SK-N-SH (cell line): Measurements from ENCODE around the gene TMEM150C. TPM values are rescaled to one million over a fixed set of nuclear protein-coding genes. Genes with fewer than 3 reads are reported as not detected.

ENCODE experiments used
- CTCF ChIA-PET: fragments of 300-600, 350-600 bp; formaldehyde crosslinking; extraction: SDS; loops from one replicate; lab custom pipeline; 2021; lab: Yijun Ruan, JAX
- POLR2A ChIA-PET: fragments of 350-600 bp; sonication (Branson Sonifier 250); formaldehyde crosslinking; extraction: SDS; loops from one replicate; lab custom pipeline; 2020; ENCODE audit warnings: antibody characterized with exemption, inconsistent platforms; lab: Yijun Ruan, JAX
- DNase-seq: peaks from one replicate; pipeline ENCODE4 v3.0.0; 2012
- H2AFZ ChIP-seq: fragments of 200-600 bp; sonication (generic); 2 replicates; pipeline ENCODE4 v1.8.1; 2016; ENCODE audit warnings: antibody characterized with exemption, mild to moderate bottlenecking, low read depth
- H3F3A ChIP-seq: fragments of 200-600 bp; sonication (generic); replicated peaks from 2 replicates; pipeline ENCODE3; 2016; ENCODE audit warnings: antibody characterized with exemption, mild to moderate bottlenecking; ENCODE audit not compliant: insufficient read depth
- H3K27ac ChIP-seq, 2 experiments: fragments of 200-500 bp in 1 of 2; fragments of 200-600 bp in 1 of 2; sonication (Bioruptor generic) in 1 of 2; sonication (generic), shearing (Covaris generic) in 1 of 2; 2 replicates each; pipeline versions ENCODE4 v1.5.1 to v1.6.1; 2014 to 2016; ENCODE audit warnings: low read depth in 2 of 2, inconsistent platforms in 1 of 2, low read length in 1 of 2, mild to moderate bottlenecking in 1 of 2, mixed read lengths in 1 of 2
- H3K27me3 ChIP-seq: fragments of 200-600 bp; sonication (generic), shearing (Covaris generic); 2 replicates; pipeline ENCODE4 v1.6.1; 2016; ENCODE audit warnings: mixed run types; ENCODE audit not compliant: insufficient read depth
- H3K36me3 ChIP-seq, 2 experiments: fragments of 200-500 bp in 1 of 2; fragments of 200-600 bp in 1 of 2; sonication (Bioruptor generic) in 1 of 2; sonication (generic) in 1 of 2; replicated peaks in 1 of 2; 2 replicates each; pipeline versions ENCODE3 to v1.5.1; 2014 to 2016; ENCODE audit warnings: low read length in 1 of 2, mild to moderate bottlenecking in 1 of 2; ENCODE audit not compliant: insufficient read depth in 2 of 2, control insufficient read depth in 1 of 2
- H3K4me1 ChIP-seq, 2 experiments: fragments of 200-500 bp in 1 of 2; fragments of 200-600 bp in 1 of 2; sonication (Bioruptor generic) in 1 of 2; sonication (generic), shearing (Covaris generic) in 1 of 2; 2 replicates each; pipeline versions ENCODE4 v1.5.1 to v1.6.1; 2014 to 2016; ENCODE audit warnings: low read depth in 1 of 2, low read length in 1 of 2, mixed run types in 1 of 2; ENCODE audit not compliant: insufficient read depth in 2 of 2, control insufficient read depth in 1 of 2
- H3K4me2 ChIP-seq: fragments of 200-600 bp; sonication (generic), shearing (Covaris generic); 2 replicates; pipeline ENCODE4 v1.6.1; 2017; ENCODE audit warnings: mixed run types
- H3K4me3 ChIP-seq, 2 experiments: fragments of 200-500 bp in 1 of 2; fragments of 200-600 bp in 1 of 2; sonication (Bioruptor generic) in 1 of 2; sonication (generic), shearing (Covaris generic) in 1 of 2; 2 replicates each; pipeline versions ENCODE4 v1.5.1 to v1.8.1; 2014 to 2016; ENCODE audit warnings: low read depth in 2 of 2, inconsistent platforms in 1 of 2, low read length in 1 of 2, mild to moderate bottlenecking in 1 of 2, mixed read lengths in 1 of 2, moderate library complexity in 1 of 2
- H3K79me2 ChIP-seq: fragments of 200-600 bp; sonication (generic); 2 replicates; pipeline ENCODE4 v1.8.1; 2017; ENCODE audit warnings: mild to moderate bottlenecking; ENCODE audit not compliant: insufficient read depth
- H3K9ac ChIP-seq: fragments of 200-600 bp; sonication (generic); 2 replicates; pipeline ENCODE4 v1.6.1; 2017; ENCODE audit warnings: mixed run types
- H3K9me2 ChIP-seq: fragments of 200-600 bp; sonication (generic); 2 replicates; pipeline ENCODE4 v1.6.1; 2017; ENCODE audit warnings: mixed run types
- H3K9me3 ChIP-seq: fragments of 200-600 bp; sonication (generic); 2 replicates; pipeline ENCODE4 v1.6.1; 2017; ENCODE audit warnings: mixed run types, mild to moderate bottlenecking, moderate library complexity
- H4K20me1 ChIP-seq: fragments of 200-600 bp; sonication (generic); 2 replicates; pipeline ENCODE4 v1.6.1; 2017; ENCODE audit warnings: mild to moderate bottlenecking, mixed run types; ENCODE audit not compliant: insufficient read depth
- EZH2phosphoT487 ChIP-seq: fragments of 200-600 bp; sonication (generic); IDR thresholded peaks from 2 replicates; pipeline ENCODE4 v1.6.1; 2017; ENCODE audit warnings: low read depth, mixed run types, mild to moderate bottlenecking, antibody characterized with exemption, moderate library complexity, borderline replicate concordance
- FOSL2 ChIP-seq: IDR thresholded peaks from 2 replicates; pipeline ENCODE4 v1.4.0; 2012; ENCODE audit warnings: low read depth, mild to moderate bottlenecking, moderate library complexity, borderline replicate concordance
- GABPA ChIP-seq: IDR thresholded peaks from 2 replicates; pipeline ENCODE4 v1.4.0; 2012; ENCODE audit warnings: low read depth, mild to moderate bottlenecking
- IRF3 ChIP-seq: fragments of 150-350 bp; IDR thresholded peaks from 2 replicates; pipeline ENCODE4 v1.6.1; 2016; ENCODE audit warnings: mild to moderate bottlenecking, low read depth, low read length
- JUND ChIP-seq: IDR thresholded peaks from 2 replicates; pipeline ENCODE4 v1.4.0; 2012
- MEF2A ChIP-seq: IDR thresholded peaks from 2 replicates; pipeline ENCODE4 v1.4.0; 2012; ENCODE audit warnings: low read depth, borderline replicate concordance
- NRF1 ChIP-seq: IDR thresholded peaks from 2 replicates; pipeline ENCODE4 v1.6.1; 2012; ENCODE audit warnings: low read depth, mild to moderate bottlenecking, low read length
- POLR2AphosphoS5 ChIP-seq: IDR thresholded peaks from 2 replicates; pipeline ENCODE4 v1.6.1; 2012; ENCODE audit warnings: low read depth, low read length
- RAD21 ChIP-seq: IDR thresholded peaks from 2 replicates; pipeline ENCODE4 v1.6.1; 2012; ENCODE audit warnings: mild to moderate bottlenecking, low read length
- RFX5 ChIP-seq: IDR thresholded peaks from 2 replicates; pipeline ENCODE4 v1.6.1; 2012; ENCODE audit warnings: mild to moderate bottlenecking, improper control_type of control experiment, low read length
- SIN3A ChIP-seq: IDR thresholded peaks from 2 replicates; pipeline ENCODE4 v1.6.1; 2012; ENCODE audit warnings: low read depth, mild to moderate bottlenecking, low read length, moderate library complexity, borderline replicate concordance
- SMC3 ChIP-seq: IDR thresholded peaks from 2 replicates; pipeline ENCODE4 v1.6.1; 2012; ENCODE audit warnings: low read depth, low read length, improper control_type of control experiment
- TAF1 ChIP-seq: IDR thresholded peaks from 2 replicates; pipeline ENCODE4 v1.6.1; 2012; ENCODE audit warnings: low read depth, mild to moderate bottlenecking, low read length, moderate library complexity, borderline replicate concordance
- YY1 ChIP-seq: IDR thresholded peaks from 2 replicates; pipeline ENCODE4 v1.4.0; 2012; ENCODE audit warnings: low read depth, mild to moderate bottlenecking
- ZBTB33 ChIP-seq: IDR thresholded peaks from 2 replicates; pipeline ENCODE4 v1.4.0; 2012; ENCODE audit warnings: low read depth, borderline replicate concordance
- WGBS: methylation state at CpG from one replicate; pipeline ENCODE4 v1.1.6; 2017; ENCODE audit warnings: low lambda C conversion rate; 5-methylcytosine and 5-hydroxymethylcytosine counted together
- polyA plus RNA-seq, 3 experiments: library from polyadenylated mRNA; depleted of rRNA; stranded (reverse); fragments of >200 nt; gene quantifications; 2 replicates each; pipeline ENCODE4 v1.2.3, GENCODE V29; 2012
- TF ChIP-seq, protein P1 (sequence below): IDR thresholded peaks from 2 replicates; pipeline ENCODE4 v1.6.1; 2012; ENCODE audit warnings: mild to moderate bottlenecking, low read depth, low read length, moderate library complexity
- TF ChIP-seq, protein P2 (sequence below): fragments of 200-600 bp; sonication (generic); IDR thresholded peaks from 2 replicates; pipeline ENCODE4 v1.6.1; 2017; ENCODE audit warnings: antibody characterized with exemption, mild to moderate bottlenecking, moderate library complexity
- TF ChIP-seq, protein P3 (sequence below): IDR thresholded peaks from 2 replicates; pipeline ENCODE4 v1.4.0; 2012; ENCODE audit warnings: low read depth
- TF ChIP-seq, protein P4 (sequence below): fragments of 150-350 bp; IDR thresholded peaks from 2 replicates; pipeline ENCODE4 v1.6.1; 2017; ENCODE audit warnings: antibody characterized with exemption, low read length, low read depth, borderline replicate concordance

TMEM150C gene
- polyA plus RNA-seq, 1 of the 3 experiments (the other 2 are of a cell fraction): 1.0 TPM

- Histone ChIP-seq H3K27ac (no peak overlapping the region), H3K4me3 (no peak overlapping the region), H4K20me1 (peaks cover 36% of the 10 kb centered on the region), H3K4me2 (no peak overlapping the region), H3K36me3 (peaks cover 0 to 15% of the 10 kb centered on the region in 2 experiments), H3K79me2 (peaks cover 99% of the 10 kb centered on the region), H3F3A (no peaks in the 10 kb centered on the region), H3K27me3 (no peaks in the 10 kb centered on the region), H3K9ac (no peak overlapping the region), H2AFZ (no peak overlapping the region), H3K9me3 (no peaks in the 10 kb centered on the region), H3K4me1 (peaks cover 2 to 5% of the 10 kb centered on the region in 2 experiments; a peak in 3 of 4 replicates), H3K9me2 (no peaks in the 10 kb centered on the region)
- POLR2A ChIA-PET: interaction anchor here (1.2 kb wide), 1 partner anchor 8 kb away, joined by 4 read pairs; no protein-coding TSS in a partner anchor
- no peak for DNase-seq
- TF ChIP-seq, protein P1, sequence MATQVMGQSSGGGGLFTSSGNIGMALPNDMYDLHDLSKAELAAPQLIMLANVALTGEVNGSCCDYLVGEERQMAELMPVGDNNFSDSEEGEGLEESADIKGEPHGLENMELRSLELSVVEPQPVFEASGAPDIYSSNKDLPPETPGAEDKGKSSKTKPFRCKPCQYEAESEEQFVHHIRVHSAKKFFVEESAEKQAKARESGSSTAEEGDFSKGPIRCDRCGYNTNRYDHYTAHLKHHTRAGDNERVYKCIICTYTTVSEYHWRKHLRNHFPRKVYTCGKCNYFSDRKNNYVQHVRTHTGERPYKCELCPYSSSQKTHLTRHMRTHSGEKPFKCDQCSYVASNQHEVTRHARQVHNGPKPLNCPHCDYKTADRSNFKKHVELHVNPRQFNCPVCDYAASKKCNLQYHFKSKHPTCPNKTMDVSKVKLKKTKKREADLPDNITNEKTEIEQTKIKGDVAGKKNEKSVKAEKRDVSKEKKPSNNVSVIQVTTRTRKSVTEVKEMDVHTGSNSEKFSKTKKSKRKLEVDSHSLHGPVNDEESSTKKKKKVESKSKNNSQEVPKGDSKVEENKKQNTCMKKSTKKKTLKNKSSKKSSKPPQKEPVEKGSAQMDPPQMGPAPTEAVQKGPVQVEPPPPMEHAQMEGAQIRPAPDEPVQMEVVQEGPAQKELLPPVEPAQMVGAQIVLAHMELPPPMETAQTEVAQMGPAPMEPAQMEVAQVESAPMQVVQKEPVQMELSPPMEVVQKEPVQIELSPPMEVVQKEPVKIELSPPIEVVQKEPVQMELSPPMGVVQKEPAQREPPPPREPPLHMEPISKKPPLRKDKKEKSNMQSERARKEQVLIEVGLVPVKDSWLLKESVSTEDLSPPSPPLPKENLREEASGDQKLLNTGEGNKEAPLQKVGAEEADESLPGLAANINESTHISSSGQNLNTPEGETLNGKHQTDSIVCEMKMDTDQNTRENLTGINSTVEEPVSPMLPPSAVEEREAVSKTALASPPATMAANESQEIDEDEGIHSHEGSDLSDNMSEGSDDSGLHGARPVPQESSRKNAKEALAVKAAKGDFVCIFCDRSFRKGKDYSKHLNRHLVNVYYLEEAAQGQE: no peak
- no peak for TF ChIP-seq TAF1
- TF ChIP-seq MEF2A: no peak
- TF ChIP-seq, protein P2, sequence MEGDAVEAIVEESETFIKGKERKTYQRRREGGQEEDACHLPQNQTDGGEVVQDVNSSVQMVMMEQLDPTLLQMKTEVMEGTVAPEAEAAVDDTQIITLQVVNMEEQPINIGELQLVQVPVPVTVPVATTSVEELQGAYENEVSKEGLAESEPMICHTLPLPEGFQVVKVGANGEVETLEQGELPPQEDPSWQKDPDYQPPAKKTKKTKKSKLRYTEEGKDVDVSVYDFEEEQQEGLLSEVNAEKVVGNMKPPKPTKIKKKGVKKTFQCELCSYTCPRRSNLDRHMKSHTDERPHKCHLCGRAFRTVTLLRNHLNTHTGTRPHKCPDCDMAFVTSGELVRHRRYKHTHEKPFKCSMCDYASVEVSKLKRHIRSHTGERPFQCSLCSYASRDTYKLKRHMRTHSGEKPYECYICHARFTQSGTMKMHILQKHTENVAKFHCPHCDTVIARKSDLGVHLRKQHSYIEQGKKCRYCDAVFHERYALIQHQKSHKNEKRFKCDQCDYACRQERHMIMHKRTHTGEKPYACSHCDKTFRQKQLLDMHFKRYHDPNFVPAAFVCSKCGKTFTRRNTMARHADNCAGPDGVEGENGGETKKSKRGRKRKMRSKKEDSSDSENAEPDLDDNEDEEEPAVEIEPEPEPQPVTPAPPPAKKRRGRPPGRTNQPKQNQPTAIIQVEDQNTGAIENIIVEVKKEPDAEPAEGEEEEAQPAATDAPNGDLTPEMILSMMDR: no peak
- TF ChIP-seq FOSL2: no peak
- TF ChIP-seq RFX5: no peak
- TF ChIP-seq ZBTB33: no peak
- no peak for TF ChIP-seq NRF1
- no peak for TF ChIP-seq RAD21
- no peak for TF ChIP-seq SMC3
- TF ChIP-seq JUND: no peak
- TF ChIP-seq, protein P3, sequence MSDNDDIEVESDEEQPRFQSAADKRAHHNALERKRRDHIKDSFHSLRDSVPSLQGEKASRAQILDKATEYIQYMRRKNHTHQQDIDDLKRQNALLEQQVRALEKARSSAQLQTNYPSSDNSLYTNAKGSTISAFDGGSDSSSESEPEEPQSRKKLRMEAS: no peak
- no peak for TF ChIP-seq POLR2AphosphoS5
- TF ChIP-seq IRF3: no peak
- TF ChIP-seq, protein P4, sequence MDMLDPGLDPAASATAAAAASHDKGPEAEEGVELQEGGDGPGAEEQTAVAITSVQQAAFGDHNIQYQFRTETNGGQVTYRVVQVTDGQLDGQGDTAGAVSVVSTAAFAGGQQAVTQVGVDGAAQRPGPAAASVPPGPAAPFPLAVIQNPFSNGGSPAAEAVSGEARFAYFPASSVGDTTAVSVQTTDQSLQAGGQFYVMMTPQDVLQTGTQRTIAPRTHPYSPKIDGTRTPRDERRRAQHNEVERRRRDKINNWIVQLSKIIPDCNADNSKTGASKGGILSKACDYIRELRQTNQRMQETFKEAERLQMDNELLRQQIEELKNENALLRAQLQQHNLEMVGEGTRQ: no peak
- no peak for TF ChIP-seq EZH2phosphoT487
- no peak for TF ChIP-seq YY1
- no peak for TF ChIP-seq SIN3A
- TF ChIP-seq GABPA: no peak
- WGBS: 93% methylated on average over 4 of the region's 4 CpGs
- CTCF ChIA-PET: interaction anchor here (1.2 to 2.3 kb wide), 3 partner anchors 8 to 302 kb away, joined by 3 to 7 read pairs (median 5); no protein-coding TSS in a partner anchor
Observed at GRCh38 chr4:82437285-82438005, 124.3 kb downstream of the TMEM150C start.
